Left renal cortex interstitium (tissue), 4 donors: ENCODE results near the gene MIEF1. TPM values are rescaled to one million over a fixed set of nuclear protein-coding genes. Genes with fewer than 3 reads are reported as not detected.
"Not testable (repeated sequence)": the region's sequence is repeated elsewhere in the genome, so short reads cannot be mapped to it uniquely, and the experiment has no call there.

ENCODE experiments used
- DNase-seq, 4 donors: peaks; one replicate each; pipeline ENCODE4 v3.0.0-alpha.2; 2013; ENCODE audit warnings: low read depth in 4 of 4, low spot score in 2 of 4, missing footprints in 1 of 4
- polyA plus RNA-seq, 4 donors: library from polyadenylated mRNA; unstranded; fragments of 120-200 nt; gene quantifications; one replicate each; pipeline ENCODE4 v1.2.1, GENCODE V29; 2013; ENCODE audit not compliant: insufficient read length in 4 of 4

Gene MIEF1
- polyA plus RNA-seq, 4 donors = 33.5 to 36.6 (median 34.2) TPM

DNA sequence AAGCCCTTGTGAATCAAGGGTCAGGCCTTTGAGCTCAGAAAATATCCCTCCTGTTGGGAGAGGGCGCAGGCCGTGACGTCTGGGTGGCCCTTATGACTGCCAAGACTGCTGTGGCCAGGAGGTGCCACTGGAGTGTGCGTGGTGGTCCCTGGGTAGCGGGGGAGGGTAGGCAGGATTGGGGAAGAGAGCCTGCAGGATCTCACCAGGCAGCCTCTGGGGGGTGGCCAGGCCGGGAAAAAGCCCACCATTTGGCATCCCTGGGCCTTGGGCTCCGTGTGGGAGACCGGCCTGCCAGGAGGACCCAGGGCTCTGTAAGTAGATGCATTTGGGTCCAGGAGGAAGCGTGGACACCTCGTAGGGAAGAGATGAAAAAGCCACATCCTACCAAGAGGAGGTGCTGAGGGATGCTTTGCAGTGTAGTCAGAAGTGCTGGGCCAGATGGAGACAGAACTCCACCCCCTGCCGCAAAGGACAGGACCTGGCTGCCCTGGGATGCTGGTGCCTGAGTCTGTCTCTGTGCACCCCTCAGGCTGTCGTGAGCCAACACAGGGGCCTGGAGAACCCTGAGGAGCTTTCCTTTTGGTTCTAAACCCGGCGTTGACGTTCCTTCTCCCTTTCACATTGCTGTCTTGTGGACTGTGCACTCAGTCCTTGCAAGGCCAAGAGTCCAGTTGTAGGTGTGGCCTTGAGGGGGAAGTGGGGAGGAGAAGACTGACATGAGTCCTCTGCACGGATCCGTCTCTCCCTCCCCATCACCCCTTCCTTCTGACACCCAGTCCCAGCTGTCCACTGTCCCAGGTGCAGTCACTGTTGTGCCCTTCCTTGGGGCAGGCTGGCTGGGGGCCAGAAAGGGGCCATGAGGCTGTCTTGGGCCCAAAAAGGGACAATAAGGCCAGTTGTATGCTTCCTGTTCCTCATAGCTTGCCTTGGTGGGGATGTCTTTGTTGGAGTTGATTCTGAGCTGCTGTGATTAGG lies 12.7 kb upstream of the MIEF1 start:
- no peak for DNase-seq

DNA sequence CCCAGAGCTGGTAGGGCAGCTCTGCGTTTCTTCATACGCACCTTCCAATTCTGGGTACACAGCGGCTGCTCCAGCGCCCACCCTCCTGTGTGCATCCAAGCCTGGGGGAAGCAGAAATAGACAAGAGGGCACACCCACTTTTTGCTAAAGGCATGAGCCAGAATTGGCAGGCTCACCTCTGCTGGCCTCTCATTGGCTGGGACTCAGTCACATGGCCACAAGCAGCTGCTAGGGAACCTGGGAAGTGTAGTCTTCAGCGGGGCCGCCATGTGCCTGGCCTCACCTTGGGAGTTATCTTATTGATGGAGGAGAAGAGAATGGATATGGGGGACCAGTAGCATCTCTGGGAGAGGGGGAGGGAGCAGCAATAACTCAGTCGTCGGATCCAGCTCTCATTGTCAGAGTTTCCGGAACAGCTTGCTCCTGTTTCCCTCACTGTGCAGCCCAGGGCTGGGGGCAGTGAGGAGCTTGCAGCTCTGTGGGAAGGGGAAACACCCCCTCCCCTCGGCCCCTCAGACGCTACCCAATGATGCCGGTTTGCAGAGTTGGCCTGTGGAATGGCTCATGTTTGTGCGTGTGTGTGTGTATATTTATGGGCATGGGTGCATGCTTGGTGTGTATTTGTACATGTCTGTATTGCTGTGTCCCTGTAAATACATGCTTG lies 11.8 kb upstream of the MIEF1 start:
- no peak for DNase-seq

DNA sequence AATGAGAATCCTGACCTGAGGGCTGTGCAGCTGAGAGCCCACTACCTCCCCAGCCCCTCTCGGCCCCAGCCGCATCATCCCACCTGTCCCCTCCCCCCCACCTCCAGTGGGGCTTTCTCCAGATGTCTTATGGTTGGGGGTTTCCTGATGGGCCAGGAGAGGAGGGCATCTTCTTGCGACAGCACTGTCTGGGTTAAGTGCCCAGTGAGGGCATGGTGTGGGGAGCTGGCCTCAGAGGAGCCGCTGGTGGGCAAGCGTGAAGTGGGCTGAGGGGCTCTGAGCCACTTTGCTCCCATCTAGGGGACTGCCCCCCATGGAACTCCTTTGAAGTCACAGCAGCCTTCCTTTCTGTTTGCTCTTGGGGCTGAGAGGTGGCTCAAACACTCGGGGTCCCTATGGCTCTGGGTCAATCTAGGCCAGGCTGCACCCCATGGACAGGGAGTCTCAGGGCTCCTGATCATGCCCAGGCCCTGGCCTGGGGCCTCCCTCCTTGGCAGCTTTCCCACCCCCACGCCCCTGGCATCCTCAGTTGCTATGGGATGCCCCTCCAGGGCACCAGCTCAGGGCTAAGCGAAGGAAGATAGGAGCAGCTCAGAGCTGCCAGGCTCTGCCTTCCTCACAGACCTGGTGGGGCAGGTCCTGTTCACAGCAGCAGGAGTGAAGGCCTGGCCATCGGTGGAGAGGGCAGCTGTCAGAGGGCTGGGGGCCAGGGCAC lies 11.0 kb upstream of the MIEF1 start:
- DNase-seq = no peak

GRCh38 chr22:39491696-39492095 lies 10.4 kb upstream of the MIEF1 start:
- DNase-seq = no peak

DNA sequence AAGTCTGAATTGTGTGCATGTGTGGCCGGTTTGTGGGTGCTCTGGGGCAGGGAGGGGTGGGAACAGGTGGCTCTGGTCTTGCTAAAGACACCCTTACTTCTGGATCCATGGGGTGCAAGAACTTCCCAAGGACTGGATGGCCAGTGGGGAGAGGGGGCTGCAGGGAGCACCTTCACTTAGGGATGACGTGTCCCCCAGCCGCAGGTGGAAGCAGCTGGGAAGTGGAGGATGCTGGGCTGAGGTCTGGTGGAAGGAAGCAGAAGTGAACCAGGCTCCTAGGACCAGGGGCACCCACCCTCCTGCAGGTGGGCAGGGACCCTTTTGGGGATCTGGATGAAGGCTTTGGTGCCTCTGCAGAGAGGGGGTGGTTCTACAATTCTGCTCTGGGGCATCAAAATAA lies 9.9 kb upstream of the MIEF1 start:
- DNase-seq = no peak

- no peak for DNase-seq
Observed at GRCh38 chr22:39493759-39494158, 8.3 kb upstream of the MIEF1 start.

DNA sequence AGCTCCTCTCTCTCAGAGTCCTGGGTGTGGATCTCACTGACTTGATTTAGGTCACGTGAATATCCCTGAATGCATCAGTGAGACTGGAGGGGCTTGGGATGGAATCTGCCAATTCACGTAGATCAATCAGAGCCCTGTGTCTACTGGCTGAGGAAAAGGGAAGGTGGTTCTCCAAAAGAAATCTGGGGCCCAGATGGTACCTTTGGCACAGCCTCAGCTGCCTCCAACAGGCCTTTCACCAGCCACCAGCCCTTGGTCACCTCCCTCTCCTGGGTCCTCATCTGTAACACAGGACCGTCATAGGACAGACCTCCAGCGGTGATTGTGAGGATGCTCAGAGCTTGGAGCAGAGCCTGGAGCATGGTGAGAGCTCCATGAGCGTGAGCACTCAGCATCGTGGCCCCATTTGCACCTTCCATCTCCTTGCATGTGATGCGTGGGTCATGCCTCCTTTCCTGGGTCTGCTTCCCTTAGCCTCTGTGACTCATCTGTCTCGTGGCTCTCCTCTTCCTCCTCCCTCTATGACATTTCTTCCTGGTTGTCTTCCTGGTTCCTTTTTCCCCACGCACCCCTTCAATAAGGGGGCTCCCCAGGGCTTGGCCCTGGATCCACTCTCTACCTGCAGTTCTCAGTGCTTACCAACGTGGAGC lies 7.5 kb upstream of the MIEF1 start:
- DNase-seq = no peak

DNA sequence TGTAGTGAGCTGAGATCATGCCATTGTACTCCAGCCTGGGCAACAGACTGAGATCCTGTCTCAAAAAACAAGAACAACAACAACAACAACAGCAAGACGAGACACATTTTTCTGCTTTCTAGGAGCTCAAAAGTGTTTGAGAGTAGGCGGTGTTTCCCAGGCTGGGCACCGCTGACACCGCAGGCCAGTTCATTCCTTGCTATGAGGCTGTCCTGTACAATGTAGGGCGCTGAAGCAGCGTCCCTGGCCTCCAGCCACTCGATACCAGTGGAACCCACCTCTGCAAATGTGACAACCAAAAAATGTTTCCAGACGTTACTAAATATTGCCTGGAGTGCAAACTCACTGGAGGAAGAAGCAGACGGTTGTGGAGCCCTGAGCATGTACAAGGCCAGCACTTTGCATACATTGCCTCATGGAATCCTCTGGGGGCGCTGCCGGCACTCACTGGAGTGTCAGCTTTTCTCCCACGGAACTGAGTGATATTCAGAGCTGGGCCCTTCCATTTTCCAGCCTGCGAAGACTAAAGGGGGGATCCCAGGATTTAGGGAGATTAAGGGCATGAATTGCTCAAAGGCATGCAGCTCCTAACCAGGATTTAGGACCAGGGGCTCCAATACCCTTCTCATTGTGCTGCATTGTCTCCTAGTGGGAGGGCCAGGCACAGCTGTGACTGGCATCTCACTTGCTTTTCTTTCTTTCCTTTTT lies 5.8 kb upstream of the MIEF1 start:
- peak in 1 of 4 donors; percentile 69 for DNase-seq

GRCh38 chr22:39497429-39497828 lies 4.7 kb upstream of the MIEF1 start:
- no peak for DNase-seq

GRCh38 chr22:39498368-39498767 lies 3.7 kb upstream of the MIEF1 start:
- no peak for DNase-seq

- DNase-seq = no peak
Observed at GRCh38 chr22:39498802-39499201, 3.3 kb upstream of the MIEF1 start.

DNA sequence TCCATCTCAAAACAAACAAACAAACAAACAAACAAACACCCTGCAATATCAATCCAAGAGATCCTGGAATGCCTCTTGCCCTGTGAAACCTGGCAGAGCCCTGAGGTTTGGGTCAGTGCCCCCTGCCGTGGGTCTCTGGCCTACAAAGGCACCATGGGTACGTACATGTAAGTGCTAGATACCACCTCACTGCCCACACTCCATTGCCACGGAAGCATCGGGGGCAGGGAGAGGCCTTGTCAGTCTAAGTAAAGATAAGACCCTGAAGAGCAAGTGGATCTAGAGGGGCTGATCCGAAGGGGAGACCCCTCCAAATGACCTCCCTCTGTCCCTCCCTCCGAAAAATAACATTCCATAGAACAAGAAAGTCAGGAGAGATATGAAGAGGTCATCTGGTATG lies 2.0 kb upstream of the MIEF1 start:
- DNase-seq = no peak

DNA sequence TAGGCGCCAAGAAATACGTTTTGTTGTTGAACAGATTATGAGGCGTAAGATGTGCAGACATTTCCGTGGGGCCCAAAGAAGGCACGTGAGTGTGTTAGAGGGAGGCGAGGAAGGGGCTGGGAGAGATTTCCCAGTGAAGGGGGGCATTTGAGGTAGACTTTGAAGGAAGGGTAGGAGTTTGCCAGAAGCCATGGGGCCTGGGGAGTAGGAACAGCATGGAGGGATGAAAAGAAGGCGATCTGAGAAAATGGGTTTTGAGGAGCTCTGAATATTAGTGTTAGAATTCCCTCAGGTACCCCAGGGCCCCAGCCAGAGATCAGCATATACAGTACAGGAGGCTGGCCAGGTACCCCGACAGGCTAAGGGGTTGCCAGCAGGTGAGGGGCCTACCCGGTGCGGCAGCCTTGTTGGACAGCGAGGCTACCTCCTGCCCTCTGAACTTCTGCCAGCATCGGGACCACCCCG lies 414 bp upstream of the MIEF1 start:
- no peak for DNase-seq

GRCh38 chr22:39502789-39503409 lies 809 bp downstream of the MIEF1 start:
- no peak for DNase-seq

DNA sequence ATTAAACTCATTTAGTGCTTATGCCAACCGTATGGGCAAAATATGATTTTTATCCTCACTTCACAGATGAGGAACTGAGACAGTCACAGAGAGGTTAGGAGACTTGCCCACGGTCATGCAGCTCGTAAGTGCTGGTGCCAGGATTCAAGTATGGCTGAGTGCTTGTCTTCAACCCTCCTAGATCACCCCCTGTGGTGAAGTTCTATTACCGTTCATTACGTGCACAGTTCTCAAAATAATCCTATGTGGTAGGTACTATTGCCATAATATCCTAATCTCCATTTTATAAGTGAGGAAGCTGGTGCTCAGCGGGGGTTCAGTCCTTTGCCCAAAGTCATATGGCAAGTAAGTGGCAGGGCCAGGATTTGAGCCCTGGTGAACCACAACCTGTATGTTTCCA lies 1.5 kb downstream of the MIEF1 start:
- DNase-seq = no peak

- DNase-seq = no peak
Observed at GRCh38 chr22:39504071-39504470, 2.0 kb downstream of the MIEF1 start.

DNA sequence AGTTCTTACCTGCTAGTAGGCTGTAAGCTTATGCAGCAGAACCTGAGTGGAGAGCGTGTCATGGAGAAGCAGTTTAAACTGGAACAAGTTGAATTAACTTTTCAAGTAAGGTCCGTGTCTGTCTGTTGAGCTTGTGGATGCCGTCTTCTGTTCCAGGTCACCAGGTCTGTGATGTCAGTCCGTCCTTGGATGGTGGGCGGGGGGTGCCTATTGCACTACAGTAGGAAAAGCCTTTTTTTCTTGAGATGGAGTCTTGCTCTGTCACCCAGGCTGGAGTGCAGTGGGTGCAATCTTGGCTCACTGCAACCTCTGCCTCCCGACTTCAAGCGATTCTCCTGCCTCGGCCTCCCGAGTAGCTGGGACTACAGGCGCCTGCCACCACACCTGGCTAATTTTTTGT lies 4.9 kb downstream of the MIEF1 start:
- DNase-seq = not testable (repeated sequence)

GRCh38 chr22:39508393-39508792 lies 6.3 kb downstream of the MIEF1 start:
- DNase-seq = no peak

DNA sequence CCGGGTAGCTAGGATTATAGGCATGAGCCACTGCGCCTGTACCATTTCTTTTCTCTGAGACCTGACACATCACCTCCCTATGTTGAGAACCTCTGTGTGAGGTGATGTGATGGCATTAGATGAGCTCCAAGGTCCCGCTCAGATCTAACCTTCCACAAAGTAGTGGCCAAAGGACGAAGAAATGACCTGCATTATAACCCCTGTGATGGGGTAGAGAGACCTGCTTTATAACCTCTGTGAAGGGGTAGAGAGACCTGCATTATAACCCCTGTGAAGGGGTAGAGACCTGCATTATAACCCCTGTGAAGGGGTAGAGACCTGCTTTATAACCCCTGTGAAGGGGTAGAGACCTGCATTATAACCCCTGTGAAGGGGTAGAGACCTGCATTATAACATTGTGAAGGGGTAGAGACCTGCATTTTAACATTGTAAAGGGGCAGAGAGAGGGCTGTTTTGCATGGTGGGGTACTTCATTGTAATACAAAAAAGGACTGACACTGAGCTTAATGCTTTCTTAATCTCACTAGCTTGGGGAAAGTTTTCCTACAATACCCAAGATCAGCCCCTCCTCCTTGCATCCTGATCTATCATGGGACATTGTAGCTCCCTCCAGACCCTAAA lies 8.5 kb downstream of the MIEF1 start:
- no peak for DNase-seq
